ENCODE measurements around the gene RGS9.

- TF ChIP-seq CTCF (IDR thresholded peaks at IDR 0.05; ENCODE audit: low read depth, low read length, missing input control) (no peak), SP1 (IDR thresholded peaks at IDR 0.05) (no peak), YY1 (IDR thresholded peaks at IDR 0.05) (no peak), MAX (IDR thresholded peaks at IDR 0.05) (no peak), ATF3 (IDR thresholded peaks at IDR 0.05) (no peak), HNF4A (conservative IDR thresholded peaks at IDR 0.05) (no peak), REST (IDR thresholded peaks at IDR 0.05) (no peak), GABPA (IDR thresholded peaks at IDR 0.05 in 1 of 2, conservative IDR thresholded peaks at IDR 0.05 in 1 of 2) (no peak), RXRA (IDR thresholded peaks at IDR 0.05) (no peak), TAF1 (conservative IDR thresholded peaks at IDR 0.05) (no peak), JUND (IDR thresholded peaks at IDR 0.05) (no peak)
These were observed 13.2 kb upstream of the RGS9 start for GRCh38 chr17:65123757-65124675.

Measured in liver (tissue), 3 donors.